HG03280 (cell line): ENCODE results near the gene ZBED2.
"Not testable (repeated sequence)": the region's sequence is repeated elsewhere in the genome, so short reads cannot be mapped to it uniquely, and the experiment has no call there.

Experiments
- ATAC-seq: cut with Tn5 transposase; IDR thresholded peaks from one replicate; pipeline ENCODE4 v1.9.1; 2021; ENCODE audit warnings: mild to moderate bottlenecking, moderate library complexity; ENCODE audit not compliant: unreplicated experiment

The ZBED2 gene

DNA sequence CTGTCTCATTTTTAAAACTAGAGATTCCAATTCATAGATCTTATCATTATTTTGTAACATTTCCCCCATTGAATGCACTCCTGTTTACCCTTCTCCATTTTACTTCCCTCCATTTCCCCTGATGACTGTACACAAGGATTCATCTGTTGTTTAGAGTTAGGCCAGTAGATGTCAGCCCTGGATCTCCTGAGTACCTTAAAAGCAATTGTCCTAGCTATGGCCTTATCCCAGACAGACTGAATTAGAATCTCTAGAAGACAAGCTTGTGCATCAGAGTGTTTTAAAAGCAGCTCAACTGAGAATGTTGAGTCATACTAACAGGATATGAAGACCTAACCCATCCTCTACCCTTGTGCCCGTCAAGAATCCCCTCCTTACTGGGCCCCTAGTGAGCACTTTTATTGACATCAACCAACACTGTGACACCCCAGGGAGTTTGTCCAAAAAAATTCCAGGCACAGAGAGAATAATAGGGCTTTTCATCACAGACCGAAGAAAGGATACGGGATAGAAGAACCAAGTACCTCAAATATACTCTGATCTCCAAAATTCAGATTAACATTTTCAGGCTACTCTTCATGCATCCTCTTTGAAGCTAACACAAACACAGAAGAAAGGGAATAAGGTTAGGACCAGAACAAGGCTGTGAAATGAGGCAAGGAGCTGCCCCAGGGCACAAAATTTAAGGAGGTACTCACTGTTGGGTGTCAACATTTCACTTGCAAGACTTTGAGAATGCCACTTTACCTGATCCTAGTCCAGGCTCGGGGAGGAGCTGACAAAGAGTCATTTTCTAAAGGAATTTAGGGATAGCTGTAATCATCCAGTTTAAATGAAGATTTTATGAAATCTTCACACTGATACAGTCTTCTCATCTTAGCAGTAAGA lies 17.1 kb downstream of the ZBED2 start:
- peak; percentile 91 for ATAC-seq

DNA sequence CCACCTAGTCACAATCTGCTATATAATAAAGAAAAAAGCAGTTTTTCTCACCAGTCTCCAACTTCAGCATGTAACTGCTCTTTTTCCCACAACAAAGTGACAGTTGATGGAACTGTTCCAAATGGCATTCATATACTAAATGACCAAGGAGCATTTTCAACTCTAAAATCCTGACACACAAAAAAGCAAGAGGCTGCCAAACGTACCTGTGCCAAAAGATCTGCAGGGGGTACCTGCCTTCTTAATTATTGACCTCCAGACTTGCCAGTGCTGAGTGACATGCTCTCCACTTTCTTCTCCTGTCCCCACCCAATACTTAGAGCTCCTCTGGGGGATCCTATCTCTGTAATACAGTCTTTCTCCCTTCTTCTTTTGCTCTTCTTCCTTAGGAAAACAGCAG lies 18.0 kb downstream of the ZBED2 start:
- ATAC-seq = no peak

DNA sequence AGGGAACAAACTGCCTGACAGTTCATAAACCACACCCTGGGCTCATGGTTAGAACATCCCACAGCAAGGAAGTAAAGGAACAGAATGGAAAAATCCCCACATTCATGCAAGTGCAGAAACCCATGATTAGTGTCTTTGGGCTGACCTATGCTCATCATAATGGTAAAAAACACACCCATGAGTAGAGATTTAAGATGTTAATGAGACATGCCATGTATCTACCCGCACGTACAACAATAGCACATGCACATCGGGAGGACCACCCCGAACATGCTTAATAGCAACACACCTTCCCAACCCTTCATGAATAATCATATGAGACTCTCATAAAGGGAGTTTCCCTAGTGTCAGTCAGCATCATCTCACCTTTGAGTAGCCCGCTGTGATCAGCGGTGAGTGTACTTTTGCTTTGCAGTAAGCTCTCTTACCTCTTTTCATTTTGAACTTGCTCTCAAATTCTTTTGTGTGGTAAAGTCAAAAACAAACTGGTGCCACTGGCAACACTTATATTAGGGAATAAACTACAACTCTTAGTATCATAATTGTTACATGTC lies 23.2 kb downstream of the ZBED2 start:
- ATAC-seq = no peak

DNA sequence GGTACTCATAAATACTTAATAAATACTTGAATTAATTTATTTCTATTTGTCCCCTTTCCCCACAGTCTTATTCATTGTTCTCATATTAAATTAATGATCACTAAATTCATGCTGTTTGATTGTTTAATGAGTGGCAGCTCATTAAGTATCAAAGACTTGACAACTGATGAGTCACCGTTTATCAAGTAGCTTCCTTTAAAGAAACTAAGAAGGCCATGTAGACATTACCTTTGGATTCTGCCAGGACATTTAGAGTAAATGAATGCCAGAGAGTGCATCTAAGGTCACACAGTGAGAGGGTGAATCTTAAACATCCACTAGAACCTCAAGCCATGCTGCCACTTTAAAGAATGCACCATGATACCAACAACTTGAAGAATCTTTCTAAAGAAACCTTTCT lies 23.9 kb downstream of the ZBED2 start:
- no peak for ATAC-seq

DNA sequence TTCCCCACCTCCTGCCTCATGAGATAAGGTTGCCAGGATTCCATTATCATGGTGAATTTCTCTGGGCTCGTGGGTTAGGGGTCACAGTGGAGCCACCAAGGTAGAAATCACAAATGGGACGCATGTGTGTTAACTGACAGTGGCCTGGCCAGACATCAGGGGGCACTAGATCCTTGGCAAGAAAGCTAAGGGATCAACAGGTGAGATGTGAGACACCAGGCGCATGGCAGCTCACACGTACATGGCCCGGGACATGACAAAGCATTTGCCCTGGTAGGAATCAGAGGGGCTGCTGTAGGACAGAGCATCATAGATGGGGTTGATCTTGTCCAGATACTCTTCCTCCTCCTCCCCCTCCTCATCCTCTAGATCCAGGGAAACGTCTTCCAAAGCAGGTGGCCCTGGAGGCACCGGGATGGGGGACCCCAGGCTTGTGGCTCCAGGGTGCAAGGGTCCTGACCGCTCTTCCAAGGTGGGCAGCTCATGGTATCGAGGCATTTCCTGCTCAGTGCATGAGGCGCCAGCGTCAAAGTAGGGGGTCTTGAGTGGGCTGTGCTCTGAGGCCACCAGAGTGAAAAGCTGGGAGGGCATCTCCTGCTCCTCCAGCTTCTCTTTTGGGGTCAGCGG lies 24.6 kb downstream of the ZBED2 start:
- ATAC-seq = no peak

DNA sequence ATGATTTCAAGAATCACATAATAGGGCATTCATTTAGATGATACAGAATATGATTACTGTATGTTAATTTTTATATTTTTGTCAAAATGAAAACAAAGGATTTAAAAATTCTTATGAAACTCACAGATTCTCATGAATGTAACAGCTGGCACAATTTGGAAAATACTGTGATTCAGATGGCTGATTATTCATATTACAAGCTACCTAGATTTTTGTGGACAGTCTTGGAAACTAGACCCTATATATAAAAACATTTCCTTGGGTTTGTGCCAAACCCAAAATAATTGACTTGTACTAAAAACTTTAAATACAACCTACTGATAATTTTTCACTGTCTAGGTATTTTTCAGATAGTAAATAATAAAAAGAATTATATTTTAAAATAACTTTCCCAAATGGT lies 26.2 kb downstream of the ZBED2 start:
- ATAC-seq = no peak

DNA sequence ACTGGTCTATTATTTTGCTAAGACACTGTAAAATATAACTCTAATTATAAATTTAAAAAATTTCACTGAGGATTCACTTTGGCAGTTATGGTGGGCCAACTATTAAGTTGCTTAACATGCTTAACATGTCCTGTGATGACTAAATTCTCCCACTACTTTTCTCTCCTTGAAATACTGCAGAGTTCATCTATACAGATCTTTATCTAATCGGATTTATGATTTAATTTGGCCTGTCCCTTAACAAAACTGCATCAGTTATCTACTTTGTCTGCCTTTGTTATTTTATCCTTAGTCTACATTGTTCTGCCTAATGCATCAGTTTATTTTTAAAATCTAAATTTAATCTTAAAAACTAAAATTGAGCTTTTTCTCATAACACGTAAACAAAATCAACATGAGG lies 26.8 kb downstream of the ZBED2 start:
- ATAC-seq = no peak

DNA sequence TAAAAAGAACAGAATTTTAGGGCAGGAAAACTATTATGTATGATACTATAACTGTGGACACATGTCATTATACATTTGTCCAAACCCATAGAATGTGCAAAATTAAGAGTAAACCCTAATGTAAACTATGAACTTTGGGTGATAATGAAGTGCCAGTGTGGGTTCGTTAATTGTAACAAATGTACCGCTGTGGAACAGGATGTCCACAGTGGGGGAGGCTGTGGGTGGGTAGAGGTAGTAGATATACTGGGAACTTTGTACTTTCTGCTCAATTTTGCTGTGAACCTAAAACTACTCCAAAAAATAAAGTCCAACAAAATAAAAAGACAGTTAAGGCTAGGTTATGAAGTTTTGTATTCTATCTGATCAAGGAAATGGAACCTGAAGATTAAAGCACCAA lies 28.3 kb downstream of the ZBED2 start:
- no peak for ATAC-seq

DNA sequence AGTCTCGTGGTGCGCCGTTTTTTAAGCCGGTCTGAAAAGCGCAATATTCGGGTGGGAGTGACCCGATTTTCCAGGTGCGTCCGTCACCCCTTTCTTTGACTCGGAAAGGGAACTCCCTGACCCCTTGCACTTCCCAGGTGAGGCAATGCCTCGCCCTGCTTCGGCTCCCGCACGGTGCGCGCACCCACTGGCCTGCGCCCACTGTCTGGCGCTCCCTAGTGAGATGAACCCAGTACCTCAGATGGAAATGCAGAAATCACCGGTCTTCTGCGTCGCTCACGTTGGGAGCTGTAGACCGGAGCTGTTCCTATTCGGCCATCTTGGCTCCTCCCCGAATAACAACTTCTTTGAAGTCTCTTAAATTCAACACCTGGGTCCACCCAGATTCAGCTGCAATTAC lies 33.2 kb downstream of the ZBED2 start:
- not testable (repeated sequence) for ATAC-seq

DNA sequence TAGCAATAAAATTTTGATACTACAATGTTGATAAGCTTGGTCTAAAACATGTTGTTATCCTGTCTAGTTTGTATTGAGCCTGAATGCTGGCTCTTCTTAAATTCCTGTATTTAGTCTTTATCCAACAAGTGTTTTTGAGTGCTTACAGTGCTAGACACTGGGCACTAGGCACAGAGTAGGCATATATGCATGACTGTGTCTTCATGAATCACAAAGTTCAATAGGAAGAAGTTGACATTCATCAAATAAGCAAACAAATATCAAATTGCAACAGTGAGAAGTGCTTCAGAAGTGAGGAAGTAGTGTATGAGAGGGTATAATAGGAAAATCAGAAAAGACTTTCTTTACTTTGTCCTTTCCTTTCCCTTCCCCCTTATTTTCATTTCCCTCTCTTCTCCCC lies 46.4 kb downstream of the ZBED2 start:
- ATAC-seq = no peak

DNA sequence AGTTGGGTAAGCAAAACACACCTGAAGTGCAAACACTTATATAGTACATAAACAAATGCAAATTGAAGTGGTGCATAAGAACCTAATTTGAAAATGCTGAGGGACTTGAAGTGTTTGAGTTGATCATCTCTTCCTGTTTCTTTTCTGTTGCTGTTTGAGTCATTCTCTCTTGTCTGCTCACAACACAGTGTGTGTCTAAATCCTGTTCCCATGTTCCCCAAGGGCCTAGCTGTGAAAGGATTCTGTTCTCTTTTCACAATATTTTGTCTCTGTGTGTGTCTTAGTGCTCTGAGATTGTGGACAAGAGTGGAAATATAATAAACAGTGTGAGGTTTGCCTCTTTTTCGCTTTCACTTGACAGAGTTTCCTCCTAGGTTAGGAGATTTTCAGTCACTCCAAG lies 47.1 kb downstream of the ZBED2 start:
- peak; percentile 67 for ATAC-seq

DNA sequence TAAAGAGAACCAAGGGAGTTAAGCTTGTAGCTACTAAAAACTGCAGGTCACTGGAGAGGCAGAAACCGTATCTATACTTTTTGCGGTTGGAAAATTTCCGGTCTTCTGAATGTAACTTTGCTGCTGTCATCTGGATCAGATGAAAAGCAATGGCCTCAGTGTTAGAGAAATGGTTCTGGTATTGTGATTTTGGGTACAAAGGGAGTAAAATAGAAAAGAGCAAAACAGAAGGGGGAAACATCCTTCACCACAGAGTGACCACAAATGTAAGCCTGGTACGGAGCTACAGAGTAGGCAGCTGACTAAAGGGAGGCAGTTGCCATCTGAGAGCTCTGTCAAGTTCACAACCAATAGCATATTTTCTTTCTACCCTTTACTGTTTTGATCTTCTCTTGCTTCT lies 47.5 kb downstream of the ZBED2 start:
- peak; percentile 76 for ATAC-seq

DNA sequence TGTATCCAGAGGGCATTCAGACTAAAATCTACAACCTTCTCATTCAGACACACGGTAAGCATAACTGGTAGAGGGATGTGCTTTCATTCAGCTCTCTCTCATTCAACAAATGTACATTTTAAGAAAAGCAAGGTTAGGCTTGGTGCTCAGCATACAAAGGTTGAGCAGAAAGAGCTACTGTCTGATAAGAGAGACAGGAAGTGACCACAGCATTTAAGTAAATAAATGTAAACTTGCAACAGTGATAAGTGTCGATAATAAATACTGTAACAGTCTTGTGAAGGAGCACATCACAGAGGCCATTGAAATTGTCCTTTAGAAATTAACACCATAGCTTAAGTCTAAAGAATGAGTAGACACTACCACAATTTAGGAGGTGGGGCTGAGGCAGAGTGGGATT lies 49.8 kb downstream of the ZBED2 start:
- no peak for ATAC-seq
